Neural crest cell (in vitro differentiated cells): ENCODE measurements around the gene CA10. TPM values are rescaled to one million over a fixed set of nuclear protein-coding genes. Genes with fewer than 3 reads are reported as not detected.

Experiments used
- DNase-seq: peaks from one replicate; pipeline ENCODE4 v3.0.0; 2021; ENCODE audit warnings: low read depth, mixed read lengths, low spot score
- H3K27ac Mint-ChIP-seq: one replicate; pipeline ENCODE4 v1.8.0; 2021; ENCODE audit warnings: mild to moderate bottlenecking, mixed read lengths; ENCODE audit not compliant: unreplicated experiment
- H3K27me3 Mint-ChIP-seq: 2 replicates; pipeline ENCODE4 v1.8.0; 2021; ENCODE audit warnings: low read depth, mild to moderate bottlenecking, mixed read lengths
- H3K36me3 Mint-ChIP-seq: 2 replicates; pipeline ENCODE4 v1.8.0; 2021; ENCODE audit warnings: low read depth, mild to moderate bottlenecking, mixed read lengths
- H3K4me1 Mint-ChIP-seq: 2 replicates; pipeline ENCODE4 v1.8.0; 2021; ENCODE audit warnings: mixed read lengths
- H3K4me3 Mint-ChIP-seq: one replicate; pipeline ENCODE4 v1.8.0; 2021; ENCODE audit warnings: mild to moderate bottlenecking, mixed read lengths
- H3K9me3 Mint-ChIP-seq: 2 replicates; pipeline ENCODE4 v1.8.0; 2021; ENCODE audit warnings: mixed read lengths
- total RNA-seq: library from RNA; stranded (reverse); gene quantifications from 2 replicates; pipeline ENCODE4 v1.2.1, GENCODE V29; 2021
- TF ChIP-seq, protein P1 (sequence below): fragments of 200-600 bp; sonication (generic); conservative IDR thresholded peaks from 2 replicates; pipeline ENCODE4 v1.5.0; 2021; ENCODE audit warnings: antibody characterized with exemption, mild to moderate bottlenecking

Gene CA10
- total RNA-seq, 1 donor from 2014 or later, result not detected

DNA sequence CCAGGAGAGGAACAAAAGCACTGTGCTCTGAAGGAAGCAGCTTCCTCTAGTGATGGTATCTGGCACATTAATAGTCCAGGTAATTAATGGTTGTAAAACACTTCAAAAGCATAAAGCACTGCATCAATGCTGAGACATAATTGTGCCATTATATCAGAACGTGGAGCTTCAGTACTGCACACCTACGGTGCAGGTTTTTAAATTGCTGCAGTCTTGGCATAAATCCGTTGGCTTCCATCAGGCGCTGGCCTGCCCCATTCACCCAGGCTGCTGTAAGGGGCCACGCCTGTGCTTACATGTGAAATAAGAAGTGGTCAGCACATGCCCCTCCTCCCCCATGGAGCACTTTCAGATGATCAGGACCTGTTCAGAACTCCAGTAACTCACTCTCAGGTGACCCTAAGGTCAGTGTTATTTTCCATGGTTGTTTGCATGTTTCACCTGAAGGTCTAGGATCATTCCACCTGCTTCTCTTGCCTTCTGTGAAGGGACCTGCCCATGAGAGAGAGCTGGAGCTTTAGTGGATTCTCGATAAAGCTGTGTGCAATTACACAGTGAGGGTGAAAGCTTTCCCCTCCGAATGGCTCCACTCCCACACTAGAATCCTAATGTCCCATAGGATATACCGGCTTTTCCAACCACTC lies 345.3 kb downstream of the CA10 start:
- Mint-ChIP-seq H3K9me3 (peaks cover 5% of the 10 kb centered on the region), H3K4me1 (no peaks in the 10 kb centered on the region), H3K27me3 (peaks cover 4% of the 10 kb centered on the region), H3K4me3 (no peak overlapping the region), H3K27ac (no peak overlapping the region), H3K36me3 (no peaks in the 10 kb centered on the region)
- no peak for DNase-seq
- TF ChIP-seq, protein P1, sequence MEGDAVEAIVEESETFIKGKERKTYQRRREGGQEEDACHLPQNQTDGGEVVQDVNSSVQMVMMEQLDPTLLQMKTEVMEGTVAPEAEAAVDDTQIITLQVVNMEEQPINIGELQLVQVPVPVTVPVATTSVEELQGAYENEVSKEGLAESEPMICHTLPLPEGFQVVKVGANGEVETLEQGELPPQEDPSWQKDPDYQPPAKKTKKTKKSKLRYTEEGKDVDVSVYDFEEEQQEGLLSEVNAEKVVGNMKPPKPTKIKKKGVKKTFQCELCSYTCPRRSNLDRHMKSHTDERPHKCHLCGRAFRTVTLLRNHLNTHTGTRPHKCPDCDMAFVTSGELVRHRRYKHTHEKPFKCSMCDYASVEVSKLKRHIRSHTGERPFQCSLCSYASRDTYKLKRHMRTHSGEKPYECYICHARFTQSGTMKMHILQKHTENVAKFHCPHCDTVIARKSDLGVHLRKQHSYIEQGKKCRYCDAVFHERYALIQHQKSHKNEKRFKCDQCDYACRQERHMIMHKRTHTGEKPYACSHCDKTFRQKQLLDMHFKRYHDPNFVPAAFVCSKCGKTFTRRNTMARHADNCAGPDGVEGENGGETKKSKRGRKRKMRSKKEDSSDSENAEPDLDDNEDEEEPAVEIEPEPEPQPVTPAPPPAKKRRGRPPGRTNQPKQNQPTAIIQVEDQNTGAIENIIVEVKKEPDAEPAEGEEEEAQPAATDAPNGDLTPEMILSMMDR, result no peak

DNA sequence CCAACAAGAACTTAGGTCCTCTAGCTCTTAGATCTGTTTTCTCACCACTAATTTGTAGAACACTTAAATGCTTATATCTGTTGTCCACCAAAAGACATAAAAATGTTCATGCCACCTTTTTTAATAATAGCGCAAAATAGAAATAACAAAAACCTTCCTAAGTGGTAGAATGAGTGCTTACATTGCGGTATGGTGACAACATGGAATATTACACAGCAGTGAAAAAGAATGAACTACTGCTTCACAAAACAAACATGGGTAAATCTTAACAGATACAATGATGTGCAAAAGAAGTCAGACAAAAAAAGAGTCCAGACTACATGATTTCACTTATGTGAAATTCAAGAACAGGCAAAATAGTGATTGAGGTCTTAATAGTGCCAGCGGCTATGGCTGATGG lies 351.1 kb downstream of the CA10 start:
- TF ChIP-seq, protein P1, result no peak

DNA sequence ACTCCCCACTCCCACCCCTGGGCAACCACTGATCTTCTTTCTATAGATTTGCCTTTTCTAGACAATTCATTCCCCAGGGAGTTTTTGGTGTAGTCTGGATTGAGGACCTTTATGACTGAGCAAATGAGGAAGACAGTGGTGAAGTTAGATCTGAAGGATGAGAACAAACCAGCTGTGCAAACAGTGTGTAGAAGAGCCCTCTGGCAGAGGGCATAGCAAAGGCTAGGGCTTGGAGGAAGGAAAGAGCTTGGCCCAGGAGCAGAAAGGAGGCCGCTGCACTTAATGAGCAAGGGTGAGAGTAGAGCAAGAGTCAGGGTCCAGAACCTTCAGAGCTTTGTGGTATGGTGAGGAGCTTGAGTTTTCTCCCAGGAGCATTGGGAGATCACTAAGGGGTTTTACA lies 352.7 kb downstream of the CA10 start:
- H3K27ac Mint-ChIP-seq, result no peak overlapping the region
- peaks cover 7% of the 10 kb centered on the region for H3K27me3 Mint-ChIP-seq
- no peaks in the 10 kb centered on the region for H3K36me3 Mint-ChIP-seq
- TF ChIP-seq, protein P1, result no peak
- H3K9me3 Mint-ChIP-seq, result peaks cover 6% of the 10 kb centered on the region
- no peak for DNase-seq
- H3K4me3 Mint-ChIP-seq, result no peak overlapping the region
- H3K4me1 Mint-ChIP-seq, result no peaks in the 10 kb centered on the region

More for the DNA sequence above, 351.1 kb downstream of the CA10 start:
- H3K4me3 Mint-ChIP-seq, result no peak overlapping the region
- H3K4me1 Mint-ChIP-seq, result no peaks in the 10 kb centered on the region
- H3K9me3 Mint-ChIP-seq, result peaks cover 5% of the 10 kb centered on the region
- no peak overlapping the region for H3K27ac Mint-ChIP-seq
- no peak for DNase-seq
- peaks cover 7% of the 10 kb centered on the region for H3K27me3 Mint-ChIP-seq
- no peaks in the 10 kb centered on the region for H3K36me3 Mint-ChIP-seq

DNA sequence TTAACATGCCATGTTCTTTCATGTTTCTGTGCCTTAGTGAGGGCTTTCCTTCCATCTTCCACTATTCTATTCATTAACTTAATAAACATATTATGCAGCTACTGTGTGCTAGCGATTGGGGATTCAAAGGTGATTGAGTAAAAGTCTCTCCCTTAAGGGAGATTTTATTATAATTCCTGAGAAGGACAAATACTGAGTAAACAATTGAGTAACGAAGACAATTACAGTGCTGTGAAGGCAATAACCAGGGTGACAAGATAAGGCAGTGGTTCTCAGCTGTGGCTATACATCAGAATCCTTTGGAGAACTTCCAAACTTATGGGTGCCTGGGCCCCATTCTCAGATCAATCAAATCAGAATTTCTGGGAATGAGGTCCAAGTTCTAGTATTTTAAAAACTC lies 353.3 kb downstream of the CA10 start:
- peaks cover 4% of the 10 kb centered on the region for H3K9me3 Mint-ChIP-seq
- TF ChIP-seq, protein P1, result no peak
- DNase-seq, result no peak
- H3K36me3 Mint-ChIP-seq, result no peaks in the 10 kb centered on the region
- no peak overlapping the region for H3K27ac Mint-ChIP-seq
- no peaks in the 10 kb centered on the region for H3K4me1 Mint-ChIP-seq
- H3K27me3 Mint-ChIP-seq, result peaks cover 7% of the 10 kb centered on the region
- no peak overlapping the region for H3K4me3 Mint-ChIP-seq

DNA sequence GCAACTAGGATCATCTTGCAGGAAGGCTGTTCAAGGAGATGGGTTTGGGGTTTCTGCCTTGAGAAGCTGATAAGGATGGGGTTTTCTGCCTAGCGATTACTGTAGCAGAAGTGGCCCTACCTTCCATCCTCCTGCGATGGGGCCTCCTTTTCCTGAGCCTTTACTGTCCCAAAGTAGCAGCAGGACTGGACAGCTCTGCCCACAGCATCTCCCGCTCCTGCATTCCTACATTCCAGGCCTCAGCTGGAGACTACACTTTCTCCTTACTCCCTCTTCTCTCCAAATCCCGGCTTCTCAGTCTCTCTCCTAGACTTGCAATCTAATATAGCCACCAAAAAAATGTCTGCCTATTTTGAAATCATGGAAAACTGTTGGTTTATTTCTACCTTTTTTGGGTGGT lies 355.4 kb downstream of the CA10 start:
- H3K9me3 Mint-ChIP-seq, result peaks cover 5% of the 10 kb centered on the region
- TF ChIP-seq, protein P1, result no peak
- no peaks in the 10 kb centered on the region for H3K4me1 Mint-ChIP-seq
- H3K4me3 Mint-ChIP-seq, result no peak overlapping the region
- DNase-seq, result no peak
- H3K27me3 Mint-ChIP-seq, result peaks cover 11% of the 10 kb centered on the region
- no peak overlapping the region for H3K27ac Mint-ChIP-seq
- H3K36me3 Mint-ChIP-seq, result no peaks in the 10 kb centered on the region
